Gastroesophageal sphincter (tissue), 3 donors: Measurements from ENCODE around the gene SMAD1.

Experiments used
- CTCF ChIP-seq, 4 experiments: fragments of 200-600 bp in 2 of 4; fragments of 450-650 bp in 2 of 4; sonication (generic) in 1 of 4; IDR thresholded peaks; one replicate each; pipeline ENCODE4 v1.5.1; 2017 to 2019; ENCODE audit warnings: antibody characterized with exemption in 4 of 4, mild to moderate bottlenecking in 2 of 4, moderate library complexity in 2 of 4
- EP300 ChIP-seq: sonication (generic); formaldehyde crosslinking; IDR thresholded peaks from one replicate; pipeline ENCODE4 v1.6.1; 2017; ENCODE audit warnings: antibody characterized with exemption, mild to moderate bottlenecking
- POLR2A ChIP-seq, 2 donors: fragments of 450-650 bp; IDR thresholded peaks; one replicate each; pipeline ENCODE4 v1.6.1; 2017; ENCODE audit warnings: antibody characterized with exemption in 2 of 2, mild to moderate bottlenecking in 2 of 2, moderate library complexity in 1 of 2
- POLR2AphosphoS5 ChIP-seq: sonication (generic); formaldehyde crosslinking; IDR thresholded peaks from one replicate; pipeline ENCODE4 v1.6.1; 2017; ENCODE audit warnings: antibody characterized with exemption

DNA sequence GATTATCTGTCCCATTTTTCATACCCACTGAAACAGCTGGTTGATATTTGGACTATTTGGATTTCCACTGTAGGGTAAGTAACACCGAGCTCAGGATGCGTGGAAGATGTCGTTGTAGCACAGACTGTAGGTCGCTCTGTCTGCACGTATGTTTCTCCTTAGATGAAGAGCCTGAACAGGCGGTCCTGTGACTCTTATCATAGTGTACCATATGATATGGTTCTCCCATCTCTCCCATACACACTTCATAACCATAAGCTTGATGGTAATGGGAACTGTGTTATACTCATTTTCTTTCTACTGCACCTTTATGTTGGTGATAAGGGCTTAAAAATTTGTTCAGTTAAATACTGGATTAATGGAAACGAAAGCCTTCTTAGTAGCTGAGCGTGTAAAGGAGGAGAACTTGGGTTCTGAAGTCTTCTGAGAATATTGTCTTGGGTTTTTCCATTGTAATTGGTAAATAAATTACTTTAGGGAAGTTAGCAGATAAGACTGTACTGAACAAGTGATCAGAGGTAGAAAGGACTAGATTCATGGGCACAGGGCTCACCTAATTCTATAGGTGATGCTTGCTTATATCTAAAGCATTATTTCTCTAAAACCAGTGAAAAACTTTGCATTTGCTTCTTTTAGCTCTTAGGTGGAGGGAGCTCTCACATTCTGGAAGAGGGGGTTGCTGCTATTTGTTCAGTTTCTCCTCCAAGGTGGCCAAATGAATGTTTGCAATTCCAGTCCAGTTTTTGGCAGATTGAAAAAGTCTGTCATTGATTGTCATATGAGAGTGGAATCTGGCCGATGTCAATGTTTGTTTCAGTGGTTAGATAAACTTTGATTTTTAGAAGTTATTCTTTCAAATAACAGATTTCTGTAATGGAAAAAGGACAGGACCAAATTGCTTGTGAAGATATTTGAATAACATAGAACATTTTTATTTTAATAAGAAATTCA, 15.8 kb downstream of the SMAD1 start:
- TF ChIP-seq CTCF (IDR thresholded peaks at IDR 0.05) (no peak), POLR2A (IDR thresholded peaks at IDR 0.05) (no peak), POLR2AphosphoS5 (no peak), EP300 (no peak)
